Stimulated activated CD8-positive, alpha-beta memory T cell treated with anti-CD3 and anti-CD28 coated beads, Interleukin-15, amount 100 ng/mL, for 24 hours (primary cell): ENCODE measurements around the gene NEK6.

ENCODE experiments used
- DNase-seq: peaks from one replicate; pipeline ENCODE4 v3.0.0-alpha.2; 2020; ENCODE audit warnings: low read depth

Gene NEK6

DNA sequence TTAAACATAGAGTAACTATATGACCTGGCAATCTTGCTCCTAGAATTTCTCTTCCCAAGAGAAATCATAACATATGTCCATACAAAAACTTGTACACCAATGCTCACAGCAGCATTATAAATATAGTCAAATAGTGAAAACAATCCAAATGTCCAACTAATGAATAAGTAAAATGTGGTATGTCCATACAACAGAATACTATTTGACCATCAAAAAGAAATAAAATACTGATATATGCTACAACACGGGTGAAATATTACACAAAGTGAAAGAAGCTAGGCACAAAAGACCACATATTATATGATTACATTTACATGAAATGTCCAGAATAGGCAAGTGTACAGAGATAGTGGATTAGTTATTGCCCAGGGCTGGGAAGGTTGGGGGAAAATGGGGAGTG is 116.1 kb downstream of the NEK6 start:
- DNase-seq = no peak

DNA sequence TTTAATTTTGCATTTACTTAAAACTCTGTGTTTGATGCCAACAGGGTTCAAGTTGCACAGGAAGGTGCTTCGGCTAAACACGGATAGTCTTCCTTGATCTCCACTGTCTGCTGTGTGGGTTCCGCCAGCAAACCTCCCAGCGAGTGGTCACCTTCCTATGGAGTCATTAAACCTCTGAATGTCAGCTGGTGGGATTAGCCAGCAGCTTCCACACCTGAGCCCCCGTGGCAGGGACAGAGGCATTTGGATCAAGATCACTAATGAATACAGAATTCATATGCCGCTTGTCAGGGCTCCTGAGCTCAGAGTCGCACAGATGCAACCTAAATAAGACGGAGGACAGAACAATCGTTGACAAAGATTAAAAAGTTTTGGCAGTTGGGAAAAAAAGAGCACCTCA is 118.0 kb downstream of the NEK6 start:
- no peak for DNase-seq

DNA sequence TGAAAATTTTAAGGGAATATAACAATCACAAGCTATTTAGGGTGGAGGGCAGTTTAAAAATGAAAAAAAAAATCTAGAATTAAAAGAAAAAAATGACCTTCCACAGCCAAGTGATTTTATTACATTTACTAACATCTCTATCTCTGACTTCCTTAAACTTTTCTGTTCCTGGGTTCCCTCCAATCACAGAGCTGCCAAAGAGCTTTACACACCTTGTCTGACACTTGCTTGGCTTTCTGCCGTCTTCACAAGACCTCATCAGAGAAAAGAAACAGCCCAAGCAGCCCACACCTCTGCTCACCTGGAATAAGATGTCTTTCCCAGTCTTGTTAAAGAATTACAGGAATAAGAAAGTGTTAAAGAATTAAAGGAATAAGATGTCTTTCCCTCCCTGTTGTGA is 118.6 kb downstream of the NEK6 start:
- DNase-seq = no peak

DNA sequence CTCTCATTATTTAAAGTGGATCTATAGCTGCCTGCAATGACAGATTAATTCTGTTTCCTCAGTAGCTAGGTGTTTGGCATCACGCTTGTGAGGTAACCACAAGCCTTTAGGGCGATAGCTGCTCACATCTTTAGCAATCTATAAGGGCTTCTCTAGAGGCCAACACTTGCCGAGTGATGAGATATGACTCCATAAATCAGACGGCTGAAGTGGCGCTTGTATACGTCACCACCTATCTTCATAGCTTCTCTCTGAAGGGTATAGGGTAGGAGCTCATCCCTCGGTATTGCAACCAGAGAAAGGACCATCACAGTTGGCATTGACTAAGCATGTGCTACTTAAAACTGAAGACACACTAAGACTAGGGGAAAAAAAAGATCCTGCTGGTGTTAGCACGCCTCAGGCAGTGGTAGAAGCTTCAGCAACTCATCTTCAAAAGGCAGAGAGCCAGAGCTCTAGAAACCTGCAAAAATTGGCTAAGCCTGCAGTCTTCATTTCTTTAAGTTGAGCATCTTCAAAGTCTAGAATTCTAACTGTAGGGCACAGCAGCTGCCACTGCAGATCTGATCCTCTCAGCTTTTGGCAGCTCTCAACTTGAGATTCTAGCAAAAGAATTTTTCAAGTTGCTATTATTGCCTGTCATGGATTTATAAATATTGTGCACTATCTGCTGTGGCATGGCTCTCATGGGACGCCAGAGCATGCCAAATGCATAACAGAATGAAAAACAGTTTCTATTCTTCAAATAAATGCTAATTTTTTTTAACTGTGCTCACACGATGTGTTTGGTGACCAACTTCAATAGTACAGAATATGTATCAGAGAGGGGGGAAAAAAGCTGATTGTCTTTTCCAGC is 120.0 kb downstream of the NEK6 start:
- no peak for DNase-seq

DNA sequence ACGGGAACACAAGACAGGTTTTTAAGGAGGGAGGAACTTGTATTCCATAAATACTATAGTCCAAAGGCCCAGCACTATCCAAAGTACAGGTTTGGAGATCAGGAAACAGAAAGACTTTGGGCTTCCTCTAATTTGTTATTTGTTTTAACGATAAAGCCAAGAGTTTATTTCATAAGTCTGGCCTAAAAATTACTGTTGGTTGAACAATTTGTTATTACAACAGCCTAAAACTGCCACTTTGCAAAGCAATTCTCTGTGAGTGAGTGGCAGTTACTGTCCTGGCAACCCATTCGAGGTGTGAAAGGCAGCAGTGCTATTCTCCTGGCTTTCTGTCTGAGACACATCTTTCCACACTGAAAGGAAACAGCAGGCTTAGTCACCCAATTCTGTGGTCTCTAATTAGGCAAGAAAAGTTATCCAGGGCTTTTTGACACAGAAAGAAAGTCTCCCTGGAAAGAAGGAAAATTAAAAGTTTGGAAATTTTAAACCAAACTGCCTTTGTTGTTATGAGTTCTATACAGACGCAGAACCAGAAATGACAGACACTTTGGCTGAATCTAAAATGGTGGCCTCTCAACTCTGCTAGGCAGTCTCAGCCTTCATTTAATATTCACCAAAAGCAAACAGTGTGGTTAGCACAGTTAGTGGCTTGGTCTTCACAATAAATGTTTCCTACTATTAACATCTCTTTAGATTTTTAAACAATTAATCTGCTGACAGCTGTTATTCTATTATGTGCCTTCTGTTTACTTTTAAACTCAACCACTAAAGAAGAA is 123.6 kb downstream of the NEK6 start:
- DNase-seq = no peak

DNA sequence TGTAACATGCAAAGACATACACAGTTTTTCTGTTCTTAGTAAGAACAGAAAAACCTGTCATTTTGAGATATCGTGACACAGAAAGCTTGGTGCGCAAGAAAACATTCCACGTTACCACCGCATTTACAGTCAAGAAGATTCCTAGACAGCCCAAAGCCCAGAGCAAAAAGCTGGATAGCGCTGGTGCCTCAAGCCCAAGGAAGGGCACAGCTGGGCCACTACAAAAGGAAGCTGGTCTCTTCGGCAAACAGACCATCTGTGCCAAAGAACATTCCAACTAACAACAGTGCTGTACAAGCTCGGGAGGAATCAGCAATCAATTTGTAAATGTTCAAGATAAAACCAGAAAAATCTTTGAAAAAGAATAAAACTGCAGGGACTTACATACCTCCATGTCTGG is 126.5 kb downstream of the NEK6 start:
- no peak for DNase-seq

DNA sequence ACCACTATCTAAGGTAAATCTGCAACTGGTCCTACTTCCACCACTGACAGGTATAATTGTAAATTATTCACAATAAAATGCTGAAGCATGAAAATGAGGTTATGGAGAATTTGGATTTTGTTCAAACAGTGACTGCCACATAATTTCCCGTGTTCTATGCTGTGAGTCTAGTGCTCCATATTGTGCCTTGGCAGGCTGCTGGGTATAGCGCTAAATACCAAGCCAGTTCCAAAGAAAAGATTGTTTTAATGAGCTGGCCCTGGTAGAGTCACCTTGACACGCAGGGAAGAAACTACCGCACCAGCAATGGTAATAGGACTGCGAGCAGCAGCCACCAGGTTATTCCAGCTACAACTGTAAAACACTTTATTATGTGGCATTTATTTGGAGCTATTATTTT is 127.1 kb downstream of the NEK6 start:
- DNase-seq = no peak

DNA sequence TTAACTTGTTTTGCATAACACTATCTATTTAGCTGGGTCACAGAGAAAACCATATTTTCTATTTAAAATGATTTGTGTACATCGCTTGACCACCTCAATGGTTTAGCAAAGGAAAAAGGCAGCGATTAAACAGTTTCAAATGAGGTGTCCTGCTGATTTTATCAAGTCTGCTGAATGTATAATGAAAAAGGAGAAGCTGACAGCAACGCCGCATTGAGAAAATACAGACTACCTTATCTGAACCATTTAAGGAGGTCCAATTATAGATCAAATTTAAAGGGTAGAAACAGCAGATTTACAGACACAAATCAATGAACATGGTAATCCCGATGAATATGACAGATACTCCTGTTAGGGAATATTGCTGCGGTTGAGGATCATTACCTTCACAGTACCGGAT is 127.9 kb downstream of the NEK6 start:
- no peak for DNase-seq

DNA sequence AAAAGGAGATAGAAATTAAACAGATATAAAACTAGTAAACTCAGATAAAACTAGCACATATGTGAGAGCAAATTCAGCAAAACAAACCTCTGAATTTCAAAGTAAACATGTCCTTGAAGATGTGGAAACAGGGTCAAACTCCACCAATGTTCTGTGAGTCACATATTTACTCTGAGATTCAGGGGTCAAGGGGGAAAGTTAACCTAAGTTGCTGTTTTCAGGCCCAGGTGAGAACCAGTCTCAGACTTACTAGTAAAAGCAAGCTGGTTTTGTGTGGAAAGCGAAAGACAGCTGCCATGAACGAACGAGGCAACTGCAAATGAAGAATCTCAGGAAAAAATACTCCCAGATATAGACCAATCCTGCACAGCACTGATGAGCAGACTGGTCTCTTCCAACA is 128.5 kb downstream of the NEK6 start:
- no peak for DNase-seq

DNA sequence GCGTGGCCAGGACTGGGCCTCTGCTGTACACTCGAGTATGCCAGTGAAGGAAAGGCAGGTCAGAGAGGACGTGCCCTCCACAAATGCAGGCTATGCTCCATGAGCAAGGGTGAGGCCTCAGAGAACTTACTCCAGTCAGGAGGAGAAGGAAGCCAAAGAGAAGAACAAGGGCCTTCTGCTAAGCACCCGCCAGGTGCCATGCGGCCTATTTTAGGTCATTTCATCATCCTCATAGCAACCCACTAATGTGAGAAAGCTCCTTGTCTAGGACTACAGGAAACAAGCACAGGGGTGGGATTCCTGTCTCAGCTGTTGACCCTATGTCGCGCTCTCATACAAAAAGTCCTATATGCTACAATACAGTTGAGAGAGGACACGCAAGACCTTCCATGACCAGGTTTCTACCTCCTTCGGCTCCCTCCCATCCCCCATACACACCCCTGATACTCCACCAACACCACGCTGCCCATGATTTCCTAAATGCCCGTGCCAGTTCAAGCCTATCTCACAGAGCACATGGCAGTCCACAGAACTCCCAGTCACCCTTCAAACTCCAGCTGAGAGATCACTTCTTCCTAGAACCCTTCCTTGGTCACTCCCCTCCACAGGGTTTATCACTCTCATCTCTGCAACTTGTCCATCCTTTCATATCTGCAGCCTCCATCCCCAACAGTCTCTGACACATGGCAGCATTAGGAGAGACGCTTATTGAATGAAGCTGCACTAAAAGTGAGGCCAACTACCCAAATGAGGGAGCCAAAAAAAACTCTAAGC is 130.7 kb downstream of the NEK6 start:
- DNase-seq = no peak

DNA sequence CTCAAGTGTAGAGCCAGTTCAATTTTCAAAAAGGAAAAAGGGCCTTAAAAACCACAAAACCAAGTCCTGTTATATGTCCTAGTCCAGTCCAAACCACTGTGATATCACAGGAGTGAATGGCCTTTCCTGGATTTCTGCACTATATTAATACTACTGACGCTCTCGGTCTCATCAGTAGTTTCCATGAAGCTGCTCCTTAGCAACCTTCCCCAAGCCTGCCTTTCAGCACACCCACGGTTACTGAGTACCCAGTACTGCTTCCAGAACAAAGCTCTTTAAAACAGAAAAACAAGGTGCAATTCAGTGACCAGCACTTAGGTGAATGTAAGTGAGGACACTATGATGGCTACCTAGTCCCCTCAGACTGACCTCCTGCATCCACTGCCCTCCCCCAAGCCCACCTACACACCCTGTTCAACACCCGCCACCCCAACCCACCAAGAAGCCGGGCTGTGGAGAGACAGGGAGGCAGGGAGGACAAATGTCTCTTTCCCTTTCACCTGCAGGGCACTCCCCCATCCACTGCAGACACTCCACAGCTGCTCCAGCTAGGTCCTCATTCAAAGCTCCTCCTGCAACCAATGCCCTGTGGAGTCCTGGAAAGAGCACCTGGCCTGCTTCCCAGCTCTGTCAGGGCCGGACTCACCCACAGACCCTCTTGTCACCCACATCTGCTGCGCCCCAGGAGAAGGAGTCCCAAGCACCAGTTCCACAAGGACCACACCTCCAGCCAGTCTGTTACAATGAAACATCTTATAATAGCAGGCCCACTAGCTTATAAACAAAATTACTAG is 131.6 kb downstream of the NEK6 start:
- DNase-seq = no peak

DNA sequence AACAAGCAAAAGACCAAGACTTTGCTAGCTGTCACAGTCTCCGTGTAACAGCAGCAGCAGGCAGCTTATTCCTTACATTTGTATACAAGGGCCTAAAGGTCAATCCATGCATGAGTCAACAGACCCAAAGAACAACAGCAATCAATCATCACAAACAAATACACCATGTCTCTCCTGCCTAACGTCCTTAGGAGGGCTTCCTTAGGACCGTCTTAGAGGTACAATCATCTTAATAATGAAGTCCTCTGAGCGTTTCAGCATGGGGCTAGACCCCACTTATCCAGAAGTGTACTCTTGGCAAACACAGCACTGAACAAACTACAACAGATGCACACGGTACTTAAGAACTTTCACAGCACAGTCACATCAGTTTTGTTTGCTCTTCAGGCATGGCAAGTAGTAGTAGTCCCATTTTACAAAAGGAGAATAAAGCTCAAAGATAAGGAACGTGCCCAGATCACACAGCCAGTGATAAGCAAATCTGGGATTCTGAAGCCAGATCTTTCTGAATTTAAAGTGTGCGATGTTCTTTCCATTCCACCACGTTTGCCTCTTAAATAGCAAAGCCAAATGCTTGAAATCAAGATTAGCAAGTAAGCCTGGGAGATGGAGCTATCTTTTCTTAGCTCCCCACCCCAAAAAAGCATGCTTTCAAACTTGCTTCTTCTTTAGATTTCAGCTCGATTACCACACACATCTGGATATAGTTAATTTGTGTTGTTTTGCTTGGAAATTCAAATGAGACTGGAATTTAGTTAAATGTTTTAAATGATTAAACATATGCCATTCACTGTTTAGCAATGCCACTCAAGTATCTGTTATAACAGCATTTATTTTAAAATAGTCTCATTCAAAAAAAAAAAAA is 133.3 kb downstream of the NEK6 start:
- no peak for DNase-seq

DNA sequence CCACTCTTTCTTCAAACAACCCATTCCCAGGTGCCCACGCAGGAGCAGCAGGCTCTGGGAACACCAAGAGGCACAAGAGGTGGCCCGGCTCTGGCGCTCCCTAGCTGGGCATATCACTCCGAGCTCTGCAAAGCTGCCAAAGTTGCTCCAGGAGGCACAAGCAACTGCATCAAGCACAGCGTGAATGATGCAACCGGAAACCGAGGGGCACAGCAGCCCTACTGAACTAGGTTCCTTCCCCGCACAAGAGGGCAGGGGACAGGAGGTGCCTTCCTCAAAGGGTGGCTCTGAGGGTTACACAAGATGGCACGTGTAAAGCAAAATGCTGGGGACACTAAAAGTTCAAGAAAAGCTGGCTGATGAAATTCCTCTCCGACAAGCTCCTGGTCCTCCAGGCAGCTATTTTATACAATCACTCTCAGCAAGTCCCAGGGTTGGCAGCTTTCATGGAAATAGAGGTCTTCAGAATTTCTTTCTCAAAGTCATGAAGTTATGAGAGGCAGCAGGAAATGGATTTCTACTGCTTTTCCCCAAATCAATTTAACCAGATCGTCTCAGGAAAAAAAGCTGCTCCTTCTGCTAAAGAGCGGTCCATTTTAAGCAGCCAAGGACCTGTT is 134.6 kb downstream of the NEK6 start:
- no peak for DNase-seq

DNA sequence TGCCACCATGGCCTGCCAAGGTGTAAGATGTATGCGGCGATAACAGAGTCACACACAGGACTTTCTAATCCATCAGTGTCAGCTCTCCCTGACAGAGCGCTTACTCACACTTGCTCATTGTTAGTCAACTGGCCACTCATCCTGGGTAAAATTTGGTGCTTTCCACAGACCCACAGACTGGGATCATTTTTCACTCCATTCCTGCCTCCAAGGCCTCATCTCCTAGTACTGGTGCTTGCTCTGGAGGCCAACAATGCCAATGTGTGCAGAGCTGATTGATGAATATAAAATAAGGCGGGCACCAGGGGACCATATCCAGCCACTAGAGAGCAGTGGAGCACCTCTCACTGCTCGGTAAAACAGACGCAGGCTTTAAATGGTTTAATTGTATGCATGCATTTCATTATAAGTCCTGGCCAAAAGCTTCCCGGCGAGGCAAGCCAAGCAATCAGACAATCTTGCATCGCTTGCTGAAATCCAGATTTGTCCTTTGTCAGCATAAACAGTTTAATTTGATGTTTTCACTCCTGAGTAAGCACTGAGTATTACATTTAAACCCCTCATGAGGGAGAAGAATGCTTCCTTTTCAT is 135.2 kb downstream of the NEK6 start:
- no peak for DNase-seq

DNA sequence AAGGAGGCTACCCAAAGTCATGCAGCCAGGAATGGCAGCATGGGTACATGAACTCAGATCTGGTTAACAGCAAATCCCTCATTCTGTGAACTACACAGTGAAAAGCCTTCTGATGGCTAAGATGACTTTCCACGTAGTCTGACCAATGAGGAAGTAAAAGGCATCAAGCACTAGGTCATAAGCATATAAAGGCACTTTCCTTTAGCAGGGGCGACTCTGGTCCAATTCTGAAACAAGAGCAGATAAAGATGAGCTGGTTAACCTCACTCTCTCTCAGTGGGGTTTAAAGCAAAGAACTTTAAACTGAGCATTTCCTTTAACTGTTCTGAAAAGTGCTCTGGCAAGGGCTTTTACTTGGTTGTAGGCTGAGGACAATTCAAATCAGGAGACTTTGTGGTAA is 136.4 kb downstream of the NEK6 start:
- no peak for DNase-seq

DNA sequence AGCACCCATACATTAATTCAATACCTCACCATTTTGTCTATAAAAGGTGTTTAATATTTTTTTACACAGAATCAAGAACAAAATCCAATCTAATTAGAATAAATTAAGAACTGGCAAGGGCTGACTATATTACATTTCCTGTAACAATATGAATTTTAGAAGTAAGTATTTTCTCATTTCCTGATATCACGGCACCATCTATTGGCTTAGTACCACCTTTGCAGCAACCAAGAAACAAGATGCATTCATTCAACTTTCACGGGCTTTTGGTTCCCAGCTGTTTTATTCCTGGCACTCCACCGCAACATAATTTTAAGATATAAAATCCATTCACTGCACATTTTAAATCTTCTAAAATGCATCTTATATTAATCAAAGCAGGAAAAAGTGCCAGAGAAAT is 136.8 kb downstream of the NEK6 start:
- DNase-seq = no peak

DNA sequence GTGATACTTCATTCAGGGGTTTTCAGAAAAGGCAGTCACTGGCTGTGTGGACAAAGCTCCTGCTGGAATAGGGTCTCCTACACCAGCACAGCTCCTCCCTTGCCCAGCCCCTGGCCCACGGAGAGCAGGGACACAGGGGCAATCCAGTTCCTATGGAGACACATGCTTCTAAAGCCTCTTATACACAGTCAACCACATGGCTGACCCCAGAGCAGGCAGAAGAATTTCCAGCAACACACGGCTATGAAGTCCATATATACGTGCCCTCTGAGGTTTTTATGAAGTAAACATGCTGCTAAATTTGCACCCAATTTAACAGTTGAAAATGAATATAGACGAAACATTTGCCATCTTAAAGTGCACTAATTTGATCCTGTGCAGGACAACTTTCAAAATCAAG is 138.1 kb downstream of the NEK6 start:
- no peak for DNase-seq

DNA sequence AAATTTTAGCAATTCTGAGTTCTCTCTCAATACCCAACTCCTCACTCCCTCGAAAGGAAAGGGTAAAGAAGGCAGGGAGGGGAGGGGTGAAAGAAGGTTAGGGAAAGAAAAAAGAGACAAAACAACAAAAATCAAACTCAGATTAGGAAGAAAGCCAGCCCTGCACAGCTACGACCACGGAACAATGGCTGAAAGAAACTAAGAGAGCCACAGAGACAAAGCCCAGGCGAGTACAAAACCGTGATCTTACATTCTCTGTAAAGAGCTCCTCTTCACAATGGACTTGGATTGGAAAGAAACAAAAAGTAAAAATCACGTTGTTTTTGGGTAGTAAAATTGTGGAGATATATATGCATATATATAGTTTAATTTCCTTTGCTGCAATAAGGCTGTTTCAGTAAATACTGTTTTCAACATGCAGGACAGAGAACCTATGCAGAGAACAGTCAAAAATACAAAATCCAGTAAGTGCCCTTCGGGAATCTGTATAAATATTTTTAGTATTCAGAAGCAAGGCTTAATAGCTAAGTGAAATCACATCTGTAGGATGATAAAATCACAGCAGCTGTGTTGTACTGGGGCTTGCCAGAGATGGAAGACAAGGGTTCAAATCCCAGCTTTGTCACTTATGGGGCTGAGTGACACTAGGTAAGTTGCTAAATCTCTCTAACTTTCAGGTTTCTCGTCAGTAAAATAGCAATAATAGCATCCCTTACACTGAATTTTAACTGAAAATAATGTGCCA is 140.6 kb downstream of the NEK6 start:
- DNase-seq = no peak

DNA sequence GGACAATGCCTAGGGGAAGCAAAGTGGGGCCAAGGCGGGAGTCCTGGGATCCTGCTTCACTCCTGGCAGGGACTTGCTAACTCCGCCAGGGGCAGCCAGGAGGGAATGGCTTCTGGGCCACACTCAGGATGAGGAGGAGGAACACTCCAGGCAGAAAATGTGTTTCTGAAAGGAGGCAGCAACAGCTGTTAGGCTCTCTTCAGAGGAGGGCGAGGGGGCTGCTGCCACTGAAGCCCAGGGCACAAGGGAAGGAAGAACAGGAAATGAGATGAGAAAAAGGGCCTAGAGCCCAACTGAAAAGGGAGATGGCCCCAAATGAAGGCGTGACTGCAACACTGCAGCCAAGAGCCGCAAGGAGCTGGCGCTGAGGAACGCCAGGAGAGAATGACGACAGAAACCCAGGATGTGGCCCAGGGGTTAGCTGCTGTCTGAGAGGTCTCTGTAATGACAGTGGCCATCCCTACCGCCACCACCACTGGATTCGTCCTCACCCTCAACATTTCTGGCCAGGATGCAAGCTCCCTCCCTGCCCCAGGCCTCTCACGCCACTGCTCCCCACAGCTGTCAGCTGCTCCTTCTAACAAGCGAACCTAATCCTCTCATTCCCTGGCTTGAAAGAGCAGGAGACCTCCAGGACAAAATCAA is 141.7 kb downstream of the NEK6 start:
- no peak for DNase-seq
